ENCODE data around the gene ANK3.

DNA sequence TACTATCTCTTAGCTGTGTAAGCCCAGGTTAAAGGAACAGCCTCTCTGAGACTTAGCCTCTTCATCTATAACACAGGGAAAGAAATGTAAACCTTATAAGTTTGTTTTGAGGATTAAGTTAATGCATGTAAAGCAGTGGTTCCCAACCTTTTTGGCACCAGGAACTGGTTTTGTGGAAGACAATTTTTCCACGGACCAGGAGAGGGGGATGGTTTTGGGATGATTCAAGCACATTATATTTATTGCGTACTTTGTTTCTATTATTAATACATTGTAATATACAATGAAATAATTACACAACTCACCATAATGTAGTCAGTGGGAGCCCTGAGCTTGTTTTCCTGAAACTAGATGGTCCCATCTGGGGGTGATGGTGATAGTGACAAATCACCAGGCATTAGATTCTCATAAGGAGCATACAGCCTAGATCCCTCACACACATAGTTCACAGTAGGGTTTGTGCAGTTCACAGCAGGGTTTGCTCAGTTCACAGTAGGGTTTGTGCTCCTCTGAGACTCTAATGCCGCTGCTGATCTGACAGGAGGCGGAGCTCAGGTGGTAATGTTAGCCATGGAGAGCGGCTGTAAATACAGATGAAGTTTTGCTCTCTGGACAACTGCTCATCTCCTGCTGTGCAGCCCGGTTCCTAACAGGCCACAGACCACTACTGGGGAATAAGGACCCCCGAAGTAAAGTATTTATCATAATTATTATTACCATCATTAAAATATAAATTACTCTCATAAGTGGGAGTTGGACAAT lies 41.3 kb upstream of the ANK3 start:
- TF ChIP-seq GATA2 (IDR thresholded peaks at IDR 0.05; ENCODE audit: low read depth, low read length), result no peak
- TF ChIP-seq GATA3 (IDR thresholded peaks at IDR 0.05; ENCODE audit: low read depth, low read length), result no peak
